Right hindlimb (tissue), 1 donor: ENCODE data around the gene SLX4IP.
"Not testable (repeated sequence)": the region's sequence is repeated elsewhere in the genome, so short reads cannot be mapped to it uniquely, and the experiment has no call there.

Experiments
- DNase-seq: peaks from one replicate; pipeline ENCODE4 v3.0.0-alpha.2; 2018

Gene SLX4IP

DNA sequence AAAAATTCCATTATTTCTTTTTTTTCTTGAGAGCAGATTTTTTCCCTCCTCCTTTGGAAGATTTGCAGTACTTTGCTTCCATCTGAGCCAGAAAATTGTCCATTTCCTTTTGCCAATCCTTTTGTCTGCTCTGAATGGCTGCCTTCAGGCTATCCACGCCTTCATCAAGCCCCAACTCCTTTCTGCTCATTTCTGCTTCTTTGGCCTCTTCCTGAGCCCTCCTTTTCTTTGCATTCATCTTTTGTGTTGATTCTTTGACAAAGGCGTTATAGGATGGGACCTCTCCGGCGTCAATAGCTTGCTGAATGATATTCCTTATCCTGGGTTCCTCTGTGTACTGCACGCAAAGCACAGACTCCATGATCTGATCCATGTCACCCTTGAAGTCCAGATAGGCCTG, 178.3 kb downstream of the SLX4IP start:
- DNase-seq, result not testable (repeated sequence)

DNA sequence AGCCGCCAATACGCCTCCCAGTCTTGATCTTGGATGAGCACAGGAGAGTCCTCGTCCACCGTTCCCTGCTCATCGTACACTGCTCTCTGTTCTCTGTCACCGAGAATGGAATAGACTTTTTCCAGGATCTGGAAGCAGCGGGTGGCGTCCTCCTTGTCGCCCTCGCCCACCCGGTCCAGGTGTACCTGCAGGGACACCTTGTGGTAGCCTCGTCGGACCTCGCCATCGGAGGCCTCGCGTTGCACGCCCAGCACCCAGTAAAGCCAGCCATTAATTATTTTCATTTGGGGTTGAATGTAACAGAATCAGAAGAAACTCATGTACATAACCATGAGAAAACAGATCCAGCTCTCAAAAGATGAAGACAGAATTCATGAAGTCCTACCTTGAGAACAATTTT, 178.8 kb downstream of the SLX4IP start:
- no peak for DNase-seq

DNA sequence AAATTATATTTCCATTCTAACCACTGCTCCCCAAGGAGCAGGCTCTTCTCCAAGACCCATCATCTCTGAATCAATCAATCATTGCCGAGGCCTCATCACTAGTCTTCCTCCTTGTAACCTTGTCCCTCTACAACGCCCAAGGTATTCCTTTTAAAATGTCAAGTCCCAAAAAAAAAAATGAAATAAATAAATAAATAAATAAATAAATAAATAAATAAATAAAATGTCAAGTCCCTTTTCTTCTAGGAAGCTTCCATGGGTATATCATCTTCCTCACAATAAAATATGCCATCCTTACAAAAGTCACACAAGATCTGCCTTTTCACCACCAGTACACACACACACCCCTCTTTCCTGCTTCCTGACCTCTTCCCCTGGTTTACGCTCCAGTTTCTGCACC, 181.1 kb downstream of the SLX4IP start:
- DNase-seq, result no peak

GRCh38 chr20:10617549-10618133, 182.5 kb downstream of the SLX4IP start:
- not testable (repeated sequence) for DNase-seq

DNA sequence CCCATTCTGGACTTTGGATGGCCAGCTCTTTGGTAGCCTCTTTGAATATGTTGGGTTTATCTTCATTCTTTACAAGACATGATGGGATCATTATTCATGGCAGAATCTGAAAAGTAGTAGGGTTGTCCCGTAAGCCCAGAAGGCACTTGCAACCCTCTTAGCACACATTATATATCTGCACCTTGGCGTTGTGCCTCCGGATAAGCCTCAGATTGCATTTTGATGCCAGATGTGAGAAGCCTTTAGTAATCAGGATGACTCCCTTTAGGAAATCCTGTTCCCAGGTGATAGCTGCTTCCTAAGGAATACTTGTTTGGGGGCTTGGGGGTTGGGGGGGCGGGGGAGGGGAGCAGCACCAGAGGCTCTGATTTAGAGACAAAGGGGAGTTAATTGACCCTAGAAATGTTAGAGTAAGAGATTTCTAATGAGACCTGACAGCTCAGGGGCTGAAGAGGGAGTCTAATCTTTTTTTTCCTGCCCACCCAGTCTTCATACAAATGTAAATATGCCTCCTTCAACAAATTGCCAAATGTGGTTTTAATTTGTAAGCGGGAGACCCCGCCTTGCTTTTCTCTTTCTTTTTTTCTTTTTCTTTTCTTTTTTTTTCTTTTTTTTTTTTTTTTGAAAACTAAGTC, 183.6 kb downstream of the SLX4IP start:
- DNase-seq, result no peak

- DNase-seq, result no peak
Observed at GRCh38 chr20:10619427-10619826, 184.3 kb downstream of the SLX4IP start.

GRCh38 chr20:10621149-10621548, 186.0 kb downstream of the SLX4IP start:
- no peak for DNase-seq

GRCh38 chr20:10622657-10623418, 187.7 kb downstream of the SLX4IP start:
- peak; percentile 77 for DNase-seq

- no peak for DNase-seq
Observed at GRCh38 chr20:10625641-10626040, 190.5 kb downstream of the SLX4IP start.

DNA sequence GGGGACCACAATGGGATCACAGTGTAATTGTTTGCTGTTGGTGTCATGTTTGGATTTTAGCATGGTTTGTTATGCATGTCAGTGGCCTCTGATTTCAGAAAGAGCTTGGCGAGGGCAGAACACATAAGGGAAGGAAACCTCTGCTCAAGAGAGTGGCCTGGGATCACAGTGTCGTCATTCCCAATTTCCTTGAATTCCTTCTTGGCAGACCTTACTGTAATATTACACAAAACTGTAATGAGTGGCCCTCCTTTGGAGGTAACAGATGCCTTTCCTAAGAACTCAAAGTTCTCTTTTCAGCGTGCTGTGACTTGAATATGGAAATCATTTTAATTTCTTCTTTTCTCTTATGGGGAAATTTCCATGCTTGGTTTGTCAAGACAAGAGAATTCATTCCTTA, 191.8 kb downstream of the SLX4IP start:
- no peak for DNase-seq

DNA sequence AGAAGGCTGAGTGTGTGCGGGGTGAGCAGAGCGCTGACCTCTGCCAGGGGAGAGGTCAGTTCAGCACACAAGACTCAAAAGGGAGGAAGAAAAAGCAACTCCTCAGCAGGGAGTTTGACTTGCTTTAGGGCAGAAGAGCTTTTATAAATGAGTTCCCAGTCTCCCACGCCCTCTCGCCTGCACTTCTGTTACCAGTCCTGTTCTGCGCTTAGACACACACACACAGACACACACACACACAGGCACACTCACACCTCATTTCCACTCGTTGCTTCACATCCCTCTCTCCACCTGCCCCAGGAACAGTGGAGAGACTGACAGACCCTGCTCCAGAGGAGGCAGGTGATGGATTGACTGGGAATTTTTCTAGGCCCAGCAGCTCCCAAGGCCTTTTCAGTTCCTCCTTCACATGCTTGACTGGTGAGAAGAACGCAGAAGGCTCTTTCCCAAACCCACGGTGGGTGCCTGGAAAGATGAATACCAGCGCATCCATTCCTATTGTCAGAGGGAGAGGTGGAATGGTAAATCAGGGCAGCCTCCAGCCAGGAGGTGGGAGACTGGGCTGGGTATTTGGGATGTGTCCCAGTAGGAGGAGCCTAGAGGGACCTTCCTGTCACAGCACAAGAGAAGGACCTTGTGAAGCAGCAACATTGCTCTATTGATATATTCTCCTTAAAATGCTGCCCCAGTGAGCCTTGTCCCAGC, 195.0 kb downstream of the SLX4IP start:
- no peak for DNase-seq

GRCh38 chr20:10631126-10631525, 196.0 kb downstream of the SLX4IP start:
- DNase-seq, result no peak

DNA sequence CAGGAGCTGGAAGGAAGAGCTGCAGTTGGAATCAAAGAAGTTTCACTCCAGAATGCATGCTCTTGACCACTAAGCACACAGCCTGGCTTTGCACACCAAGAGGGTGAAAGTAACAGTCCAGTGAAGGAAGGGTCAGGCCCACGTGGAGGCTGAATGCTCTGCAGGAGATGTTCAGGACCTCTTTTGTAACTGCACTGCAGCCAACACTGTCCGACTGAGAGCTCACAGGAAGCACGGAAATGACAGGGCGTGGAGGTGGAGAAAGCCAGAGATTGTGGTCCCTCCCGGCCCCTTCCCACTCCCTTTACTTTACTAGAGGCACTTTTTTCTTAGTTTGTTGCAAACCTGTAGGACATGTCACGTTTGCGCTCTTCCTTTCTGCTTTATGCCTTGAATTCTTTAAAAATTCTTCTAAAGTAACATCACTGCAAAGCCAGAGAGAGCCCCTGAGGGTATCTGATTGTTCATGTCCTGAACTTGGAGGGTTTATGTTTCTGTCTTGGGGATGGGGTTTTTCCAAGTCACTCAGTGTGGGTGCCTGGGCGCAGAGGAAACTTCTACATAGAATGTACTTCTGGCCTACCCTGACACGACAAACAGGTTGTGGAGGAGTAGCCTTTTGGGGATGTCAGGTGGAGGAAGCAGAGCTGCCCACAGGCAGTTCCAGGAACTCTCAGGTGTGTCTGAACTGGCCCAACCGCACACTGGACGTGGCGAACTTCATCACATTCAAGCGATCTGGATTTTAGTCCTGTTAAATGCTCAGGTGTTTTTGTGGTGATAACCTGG, 197.8 kb downstream of the SLX4IP start:
- DNase-seq, result peak; percentile 45

DNA sequence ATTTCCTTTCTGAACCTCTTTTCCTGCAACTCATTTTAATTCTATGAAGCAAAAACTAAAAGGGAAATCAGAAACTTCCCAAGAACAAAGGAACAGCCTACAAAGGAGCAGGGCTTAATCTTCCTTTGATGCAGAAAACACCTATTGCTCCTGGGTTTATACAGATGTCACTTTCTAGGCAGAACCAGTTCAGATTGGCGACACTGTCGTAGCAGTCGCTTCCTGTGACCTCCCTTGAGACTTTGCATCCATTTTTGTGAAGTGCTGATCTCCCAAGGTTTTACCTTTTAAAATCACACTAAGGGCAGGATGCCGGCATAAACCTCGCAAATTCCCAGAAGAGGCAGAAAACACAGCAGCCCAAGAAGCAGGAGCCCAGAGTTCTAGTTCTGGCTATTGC, 198.6 kb downstream of the SLX4IP start:
- no peak for DNase-seq

DNA sequence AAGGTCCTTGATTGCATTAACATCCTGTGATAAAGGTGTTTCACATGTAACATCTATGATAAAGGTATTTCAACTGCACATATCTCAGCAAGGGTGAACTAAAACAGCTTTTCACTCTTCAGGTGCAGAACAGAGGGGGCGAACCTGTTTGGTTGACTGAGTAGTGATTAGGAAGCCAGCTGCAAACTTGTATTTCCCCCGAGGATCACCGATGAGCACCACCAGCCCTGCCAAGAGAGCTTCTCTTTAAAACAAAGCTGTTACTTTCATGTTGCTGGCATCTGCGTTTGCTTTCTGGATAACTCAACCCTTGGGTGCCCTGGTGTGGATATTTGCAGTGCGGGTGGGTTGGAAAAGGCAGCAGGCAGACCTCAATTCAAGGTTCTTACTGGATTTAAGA, 199.1 kb downstream of the SLX4IP start:
- DNase-seq, result no peak

DNA sequence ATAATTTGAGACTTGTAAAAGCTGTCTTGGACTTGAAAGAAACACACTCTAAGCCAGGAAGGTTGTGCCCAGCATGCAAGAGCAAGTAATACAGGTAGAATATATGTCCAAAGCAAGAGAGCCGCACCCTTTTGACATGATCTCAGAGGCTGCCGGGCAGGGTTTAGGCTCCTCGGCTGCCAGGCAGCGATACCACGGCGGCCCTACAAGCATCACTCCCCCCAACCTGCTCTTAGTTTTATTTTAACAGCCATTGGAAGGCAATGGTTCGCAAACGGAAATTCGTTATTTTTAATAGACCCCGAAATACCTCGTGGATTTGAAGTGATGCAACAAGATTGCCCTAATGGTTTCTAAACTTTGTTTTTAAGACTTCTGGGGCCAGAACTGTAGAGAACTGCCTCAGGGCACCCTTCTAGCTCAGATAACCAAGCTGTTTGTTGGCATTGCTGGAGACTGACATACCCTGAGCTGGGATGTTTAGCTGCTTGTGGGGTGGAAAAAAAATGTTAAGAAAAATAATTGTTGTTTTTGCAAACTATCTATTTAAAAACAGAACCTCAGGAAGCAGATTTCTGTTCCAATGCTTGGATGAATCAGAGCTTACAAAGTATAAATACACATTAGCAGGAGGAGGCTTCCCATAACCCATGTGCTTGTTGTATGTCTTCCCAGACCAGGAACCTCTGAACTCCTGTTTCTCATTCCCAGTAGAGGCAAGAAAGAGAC, 199.7 kb downstream of the SLX4IP start:
- no peak for DNase-seq

GRCh38 chr20:10635476-10636208, 200.5 kb downstream of the SLX4IP start:
- DNase-seq, result no peak

- DNase-seq, result no peak
Observed at GRCh38 chr20:10636326-10636818, 201.3 kb downstream of the SLX4IP start.

DNA sequence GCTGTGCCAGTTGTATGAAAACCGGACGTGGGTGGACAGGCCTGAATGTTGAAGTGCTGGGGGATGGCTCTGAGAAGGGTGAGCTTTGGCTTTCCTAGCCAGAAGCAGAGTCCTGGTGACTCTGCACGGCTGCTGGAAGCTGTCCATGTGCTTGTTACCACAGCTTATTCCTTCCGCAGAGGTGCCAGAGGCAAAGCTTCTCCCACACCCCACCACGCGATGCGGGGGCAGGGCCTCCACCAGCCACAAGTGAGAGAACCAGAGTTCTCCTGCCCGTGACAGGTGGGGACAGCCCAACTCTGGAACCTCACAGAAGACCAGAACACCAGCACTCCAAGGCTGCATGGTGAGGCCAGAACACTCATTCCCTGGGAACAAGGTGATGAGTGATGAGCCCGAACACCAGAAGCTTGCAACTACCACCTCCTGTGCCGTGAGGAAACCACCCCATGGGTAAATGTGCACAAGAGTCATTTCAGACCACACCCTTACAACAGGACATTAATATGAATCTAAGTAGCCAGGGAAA, 202.0 kb downstream of the SLX4IP start:
- no peak for DNase-seq

DNA sequence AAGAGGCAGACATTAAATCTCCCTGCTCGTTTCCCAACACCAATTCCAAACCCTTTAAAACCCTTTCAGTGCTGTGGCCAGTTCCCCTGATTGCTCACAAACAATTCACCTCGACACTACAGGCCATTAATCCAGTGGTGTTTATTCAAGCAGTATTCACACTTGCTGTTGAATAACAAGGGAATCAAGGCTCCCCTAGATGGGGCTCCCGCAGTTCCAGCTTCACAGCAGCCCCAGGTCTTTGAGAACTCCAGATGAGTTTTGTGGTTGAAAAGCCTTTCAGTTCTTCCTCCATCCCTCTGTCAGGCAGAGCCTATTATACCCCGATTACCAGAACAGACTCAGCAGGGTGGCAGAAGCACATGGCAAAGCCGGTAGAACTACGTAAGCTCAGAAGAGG, 202.5 kb downstream of the SLX4IP start:
- no peak for DNase-seq
